AG20443 (cell line): ENCODE measurements around the gene XPNPEP1.
"Not testable (repeated sequence)": the region's sequence is repeated elsewhere in the genome, so short reads cannot be mapped to it uniquely, and the experiment has no call there.

Experiments used
- DNase-seq: peaks from one replicate; pipeline ENCODE4 v3.0.0; 2012; ENCODE audit warnings: low spot score, mixed read lengths

The XPNPEP1 gene

GRCh38 chr10:109924087-109924486, 776 bp upstream of the XPNPEP1 start:
- DNase-seq = no peak

DNA sequence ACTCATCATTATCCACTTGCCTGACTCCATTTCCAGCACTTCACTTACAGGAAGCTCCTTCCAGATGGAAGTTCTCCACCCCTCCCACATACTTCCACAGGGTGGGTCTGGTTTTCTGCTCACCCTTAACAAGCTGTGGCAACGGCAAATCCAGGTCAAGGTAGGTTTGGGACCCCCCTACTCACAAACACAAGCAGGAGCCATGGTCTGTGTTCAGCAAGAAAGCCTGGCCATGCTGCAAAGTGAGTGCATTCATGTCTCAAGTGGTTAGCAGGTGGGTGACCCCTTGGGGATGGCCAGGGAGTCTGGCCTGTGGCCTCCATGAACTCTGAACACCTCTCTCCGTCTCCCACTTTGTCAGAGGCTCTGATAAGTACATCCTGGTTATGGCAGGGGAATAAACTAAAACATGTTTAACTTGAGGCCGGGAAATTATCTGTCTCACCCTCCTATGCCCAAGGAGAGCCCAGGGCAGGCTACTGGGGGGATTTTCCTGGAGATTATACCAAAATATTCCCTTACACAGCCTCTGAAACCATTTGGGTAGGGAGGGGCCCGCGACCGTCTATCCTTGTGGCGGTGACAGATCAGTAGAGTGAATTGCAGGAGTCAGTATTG, 844 bp downstream of the XPNPEP1 start:
- no peak for DNase-seq

GRCh38 chr10:109920016-109920415, 3.3 kb downstream of the XPNPEP1 start:
- DNase-seq = no peak

DNA sequence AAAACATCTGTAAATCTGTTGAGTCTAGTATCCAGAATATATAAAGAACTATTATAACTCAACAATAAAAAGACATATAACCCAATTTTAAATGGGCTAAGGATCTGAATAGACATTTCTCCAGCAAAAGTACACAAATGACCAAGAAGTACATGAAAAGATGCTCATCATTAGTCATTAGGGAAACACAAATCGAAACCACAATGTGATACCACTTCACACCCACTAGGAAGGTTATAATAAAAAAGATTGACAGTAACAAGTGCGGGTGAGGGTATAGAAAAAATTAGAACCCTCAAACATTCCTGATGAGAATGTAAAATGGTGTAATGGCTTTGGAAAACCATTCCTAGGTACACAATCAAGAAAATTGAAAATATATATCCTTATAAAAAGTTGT, 4.1 kb downstream of the XPNPEP1 start:
- DNase-seq = no peak

- DNase-seq = not testable (repeated sequence)
Measured at GRCh38 chr10:109918707-109919106, 4.6 kb downstream of the XPNPEP1 start.

DNA sequence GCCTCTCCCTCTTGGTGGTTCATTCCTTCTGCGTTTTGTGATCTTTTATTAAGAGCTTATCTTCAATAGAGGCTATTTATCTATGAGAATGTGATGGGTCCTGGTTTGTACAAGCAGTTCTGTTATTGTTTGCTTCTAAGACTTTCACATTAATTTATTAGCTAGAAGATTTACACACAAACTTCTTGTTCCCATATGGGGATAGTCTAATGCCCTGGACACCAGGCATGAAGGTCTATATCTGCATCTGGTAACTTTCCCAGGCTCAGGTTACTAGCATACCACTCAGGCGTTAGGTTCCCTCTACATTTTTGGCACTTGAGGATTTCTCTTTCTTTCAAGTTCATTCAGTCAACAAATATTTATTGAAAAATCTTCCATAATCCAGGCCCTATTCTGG, 7.7 kb downstream of the XPNPEP1 start:
- no peak for DNase-seq

GRCh38 chr10:109914966-109915365, 8.3 kb downstream of the XPNPEP1 start:
- DNase-seq = peak; percentile 73

GRCh38 chr10:109913306-109913892, 9.9 kb downstream of the XPNPEP1 start:
- DNase-seq = no peak

DNA sequence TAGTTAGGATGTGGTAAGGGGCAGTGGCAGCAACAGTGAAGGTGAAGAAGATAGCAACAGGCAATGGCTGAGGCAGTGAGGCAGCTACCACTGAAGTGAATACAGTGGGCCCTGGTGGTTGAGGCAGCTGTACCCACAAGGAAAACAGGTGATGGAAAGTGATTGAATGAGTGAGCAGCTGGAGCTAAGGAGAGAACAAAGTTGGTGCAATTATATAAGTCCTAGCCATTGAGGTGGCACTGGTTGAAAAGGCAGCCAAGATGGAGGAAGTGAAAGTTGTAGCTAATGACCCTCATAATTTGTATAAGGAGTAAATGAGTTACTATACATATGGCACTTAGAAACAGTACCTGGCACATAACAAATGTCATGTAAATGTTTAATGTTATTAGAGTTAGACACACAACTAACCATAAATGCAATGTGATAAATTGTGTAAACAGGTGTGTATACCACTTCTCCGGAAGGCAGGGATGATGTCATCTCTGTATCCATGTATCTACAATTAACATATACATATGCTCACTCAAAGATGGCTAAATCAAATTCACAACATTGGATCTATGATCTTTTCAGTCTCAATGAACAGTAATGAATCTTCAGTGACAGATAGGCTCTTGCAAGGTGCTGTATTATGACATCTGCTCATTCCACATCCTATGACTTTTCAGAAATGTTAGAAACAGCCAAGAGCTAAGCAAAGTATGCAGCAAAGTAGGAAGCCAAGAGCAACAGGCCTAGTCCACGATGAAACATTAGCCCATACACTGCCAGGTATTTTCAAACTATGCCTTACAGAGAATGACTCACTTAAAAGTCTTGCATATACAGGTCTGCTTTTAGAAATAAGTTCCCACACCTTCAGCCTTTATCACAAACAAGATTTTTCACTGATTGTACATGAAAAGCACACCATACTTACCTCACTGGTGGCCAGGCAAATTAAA, 10.7 kb downstream of the XPNPEP1 start:
- peak; percentile 33 for DNase-seq

GRCh38 chr10:109911903-109912302, 11.4 kb downstream of the XPNPEP1 start:
- no peak for DNase-seq

DNA sequence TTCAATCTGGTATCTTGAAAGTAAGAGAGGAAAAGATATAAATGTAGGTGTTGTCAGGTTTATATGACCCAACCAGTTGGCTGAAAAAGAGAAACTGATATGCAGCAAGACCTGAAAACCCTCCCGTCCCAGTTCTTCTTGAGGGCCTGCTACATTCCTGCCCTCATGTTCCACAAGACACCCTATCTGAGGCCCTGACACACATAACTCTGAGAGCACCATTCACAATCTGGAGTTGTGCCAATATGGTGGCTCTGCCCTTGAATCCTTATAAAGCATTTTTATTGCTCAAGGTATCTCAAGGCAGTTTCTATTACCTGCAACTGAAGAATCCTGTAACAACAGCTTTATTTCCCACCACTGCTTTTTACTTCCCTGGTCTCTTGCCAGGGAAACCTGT, 17.0 kb downstream of the XPNPEP1 start:
- no peak for DNase-seq

- no peak for DNase-seq
Measured at GRCh38 chr10:109904397-109904796, 18.9 kb downstream of the XPNPEP1 start.

- peak; percentile 56 for DNase-seq
Measured at GRCh38 chr10:109902992-109903947, 20.0 kb downstream of the XPNPEP1 start.

DNA sequence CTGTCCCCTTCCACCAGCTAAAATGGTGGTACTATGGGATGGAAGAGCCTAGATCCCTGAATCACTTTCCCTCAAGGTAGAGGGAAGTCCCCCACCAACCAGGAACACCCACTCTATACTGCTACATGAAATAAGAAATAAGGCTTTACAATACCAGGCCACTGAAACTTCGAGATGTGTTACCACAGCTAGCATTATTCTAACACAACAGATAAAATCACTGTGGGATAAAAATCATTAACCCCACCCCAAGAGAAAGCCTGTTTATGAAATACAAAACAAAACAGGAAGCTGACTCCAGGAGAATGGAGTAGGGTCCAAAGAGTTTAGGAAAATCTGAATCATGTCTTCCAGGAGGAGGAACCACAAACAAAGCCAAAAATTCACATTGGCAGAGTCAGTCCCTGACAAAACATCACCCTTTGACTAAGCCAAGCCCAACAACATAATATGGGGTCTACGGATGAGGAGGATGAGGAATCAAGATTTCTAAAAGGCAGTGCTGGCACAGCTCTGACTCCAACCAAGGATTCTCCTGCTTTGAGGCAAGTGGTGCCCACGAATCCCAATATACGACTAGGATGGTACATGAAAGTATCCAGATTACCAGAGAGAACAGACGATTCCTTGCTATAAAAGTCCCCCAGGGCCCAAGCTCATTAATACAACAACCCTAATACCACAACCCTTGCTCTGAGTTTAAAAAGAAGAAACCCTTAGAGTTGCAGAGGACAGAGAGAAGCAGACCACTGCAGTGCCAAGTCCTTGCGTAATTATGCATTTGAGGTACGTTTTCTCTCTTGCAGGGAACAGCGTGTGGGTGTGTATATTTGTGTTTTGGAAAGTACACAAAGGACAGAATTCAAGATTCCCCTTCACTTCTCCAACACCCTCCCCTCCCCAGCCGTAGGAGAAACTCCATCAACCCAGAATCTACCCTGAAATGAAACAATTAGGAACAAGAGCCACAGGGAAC, 23.7 kb downstream of the XPNPEP1 start:
- DNase-seq = peak; percentile 69

DNA sequence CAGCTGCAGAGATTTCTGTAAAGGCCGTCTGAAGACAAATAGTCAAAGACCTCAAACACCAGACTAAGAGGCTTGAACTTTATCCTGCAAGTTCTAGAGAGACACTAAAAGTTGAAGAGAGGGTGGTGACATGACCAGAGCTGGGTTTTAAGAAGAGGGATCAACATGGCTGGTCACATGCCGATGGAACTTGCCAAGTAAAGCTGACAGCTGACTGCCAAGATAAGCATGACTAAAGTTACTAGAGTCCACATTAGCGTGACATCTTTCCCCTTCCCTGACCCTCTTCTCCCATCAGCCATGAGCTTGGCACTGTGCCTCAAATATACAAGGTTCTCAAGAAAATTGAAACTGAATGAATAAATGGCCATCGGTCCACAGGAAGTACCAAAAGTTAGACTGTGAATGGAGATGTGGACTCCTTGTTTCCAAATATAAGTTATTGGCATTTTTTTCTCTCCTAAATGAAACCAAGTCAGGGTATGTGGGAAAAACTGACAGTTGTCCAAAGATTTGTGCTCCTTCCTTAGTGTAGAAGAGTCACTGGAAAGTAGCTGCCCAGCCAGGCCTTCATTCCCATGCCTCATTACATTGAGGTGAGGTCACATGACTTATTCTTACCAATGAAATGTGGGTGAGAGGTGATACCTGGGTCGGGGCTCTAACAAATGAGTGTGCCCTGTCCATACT, 24.5 kb downstream of the XPNPEP1 start:
- DNase-seq = peak; percentile 53

DNA sequence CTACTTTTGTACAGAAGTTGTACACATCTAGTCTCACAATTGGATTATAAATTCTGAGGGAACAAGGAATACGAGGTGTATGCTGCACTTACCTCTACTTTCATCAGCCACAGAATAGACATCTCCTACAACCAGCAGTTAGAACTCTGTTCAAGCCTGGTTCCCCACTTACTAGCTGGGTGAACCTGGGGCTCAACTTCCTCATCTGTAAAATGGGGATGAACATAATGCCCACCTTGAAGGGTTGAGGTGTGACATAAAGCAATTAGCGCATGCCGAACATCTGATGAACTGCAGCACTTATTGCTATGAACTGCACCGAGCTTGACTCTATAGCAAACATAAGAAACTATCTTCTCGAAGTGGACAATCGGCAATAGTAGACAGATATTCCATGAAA, 25.3 kb downstream of the XPNPEP1 start:
- DNase-seq = no peak

- no peak for DNase-seq
Measured at GRCh38 chr10:109895848-109896247, 27.5 kb downstream of the XPNPEP1 start.

- peak; percentile 69 for DNase-seq
Measured at GRCh38 chr10:109895095-109895818, 28.1 kb downstream of the XPNPEP1 start.

DNA sequence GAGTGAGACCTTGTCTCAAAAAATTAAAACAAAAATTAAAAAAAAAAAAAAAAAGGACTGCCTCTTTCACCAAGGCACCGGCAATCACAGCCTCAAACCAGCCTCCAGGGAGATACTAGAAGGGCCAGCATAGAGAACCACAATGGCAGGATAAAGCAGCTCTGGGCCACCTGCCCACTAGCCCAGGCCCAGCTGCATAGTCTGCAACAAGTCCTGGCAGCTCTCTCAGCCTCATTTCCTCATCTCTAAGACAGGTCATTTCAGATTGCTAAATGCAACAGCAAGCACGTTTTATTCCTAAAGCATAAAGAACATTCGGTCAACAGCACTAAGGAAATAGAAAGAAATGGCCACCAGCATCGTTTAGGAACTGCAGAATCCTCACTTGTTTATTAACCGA, 28.8 kb downstream of the XPNPEP1 start:
- peak; percentile 69 for DNase-seq
